Measurements from ENCODE around the gene MAN2B1.
"Not testable (repeated sequence)": the region's sequence is repeated elsewhere in the genome, so short reads cannot be mapped to it uniquely, and the experiment has no call there.

DNA sequence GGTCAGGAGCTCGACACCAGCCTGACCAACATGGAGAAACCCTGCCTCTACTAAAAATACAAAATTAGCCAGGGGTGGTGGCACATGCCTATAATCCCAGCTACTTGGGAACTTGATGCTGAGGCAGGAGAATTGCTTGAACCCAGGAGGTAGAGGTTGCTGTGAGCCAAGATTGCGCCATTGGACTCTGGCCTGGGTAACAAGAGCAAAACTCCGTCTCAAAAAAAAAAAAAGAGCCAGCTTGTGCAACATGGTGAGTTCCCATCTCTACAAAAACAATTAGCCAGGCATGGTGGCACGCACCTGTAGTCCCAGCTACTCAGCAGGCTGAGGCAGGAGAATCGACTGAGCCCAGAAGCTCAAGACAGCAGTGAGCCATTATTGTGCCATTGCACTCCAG lies 11.5 kb upstream of the MAN2B1 start:
- not testable (repeated sequence) for TF ChIP-seq EZH2 (IDR thresholded peaks at IDR 0.05; ENCODE audit: insufficient read depth, poor library complexity, severe bottlenecking); EZH2phosphoT487 (IDR thresholded peaks at IDR 0.05; ENCODE audit: insufficient read depth, low read depth)

Data from GM23248 (cell line).